Activated CD4-positive, alpha-beta T cell treated with anti-CD3 and anti-CD28 coated beads, Interleukin-2, amount 50 U/mL, for 16 hours (primary cell): ENCODE measurements around the gene CNTNAP2.

Experiments
- DNase-seq: peaks from one replicate; pipeline ENCODE4 v3.0.0-alpha.2; 2020

Gene CNTNAP2

DNA sequence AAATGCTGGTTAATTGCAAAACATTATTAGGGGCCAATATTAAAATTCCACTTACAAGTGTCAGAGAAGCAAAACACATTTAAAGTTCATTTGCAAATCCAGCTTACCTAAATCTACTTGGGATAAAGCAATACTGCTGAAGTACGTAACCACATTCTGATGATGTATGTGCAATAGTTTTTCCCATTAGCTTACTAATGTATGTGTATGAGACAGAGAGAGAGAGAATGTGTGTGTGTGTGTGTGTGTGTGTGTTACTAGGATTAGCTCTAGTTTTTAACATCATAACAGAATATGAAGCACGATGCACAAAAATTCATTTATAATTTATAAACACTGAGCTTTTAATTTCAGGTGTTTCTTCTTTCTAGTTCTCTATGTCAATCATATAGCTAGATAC is 1399.8 kb downstream of the CNTNAP2 start:
- DNase-seq = no peak

DNA sequence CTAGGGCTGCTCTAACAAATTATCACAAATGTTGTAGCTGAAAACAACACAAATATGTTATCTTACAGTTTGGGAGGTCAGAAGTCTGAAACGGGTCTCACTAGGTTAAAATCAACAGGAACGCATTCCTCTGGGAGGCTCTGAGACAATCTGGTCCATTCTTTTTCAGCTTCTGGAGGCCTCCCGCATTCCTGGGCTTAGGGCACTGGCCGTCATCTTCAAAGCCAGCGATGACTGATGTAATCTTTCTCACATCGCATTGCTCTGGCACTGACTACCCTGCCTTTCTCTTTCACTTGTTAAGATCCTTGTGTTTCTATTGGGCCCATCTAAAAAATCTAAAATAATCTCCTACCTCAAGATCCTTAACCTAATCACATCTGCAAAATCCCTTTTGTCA is 1402.5 kb downstream of the CNTNAP2 start:
- DNase-seq = no peak

DNA sequence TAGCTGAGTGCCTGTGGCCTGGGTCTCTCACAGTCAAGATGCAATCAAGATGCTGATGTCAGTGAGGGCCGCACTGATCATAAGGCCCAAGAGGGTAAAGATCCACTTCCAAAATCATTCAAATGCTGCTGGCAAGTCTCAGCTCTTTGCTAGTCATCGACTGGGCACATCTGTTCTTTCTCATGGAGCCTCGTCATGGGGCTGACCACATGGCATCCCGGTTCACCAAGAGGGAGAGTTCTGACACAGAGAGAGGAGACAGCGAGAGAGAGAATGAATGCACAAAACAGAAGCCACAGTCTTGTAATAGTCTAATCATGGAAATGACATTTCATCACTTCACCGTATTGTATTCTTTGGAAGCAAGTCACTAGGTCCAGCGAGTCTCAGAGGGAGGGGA is 1406.5 kb downstream of the CNTNAP2 start:
- no peak for DNase-seq

DNA sequence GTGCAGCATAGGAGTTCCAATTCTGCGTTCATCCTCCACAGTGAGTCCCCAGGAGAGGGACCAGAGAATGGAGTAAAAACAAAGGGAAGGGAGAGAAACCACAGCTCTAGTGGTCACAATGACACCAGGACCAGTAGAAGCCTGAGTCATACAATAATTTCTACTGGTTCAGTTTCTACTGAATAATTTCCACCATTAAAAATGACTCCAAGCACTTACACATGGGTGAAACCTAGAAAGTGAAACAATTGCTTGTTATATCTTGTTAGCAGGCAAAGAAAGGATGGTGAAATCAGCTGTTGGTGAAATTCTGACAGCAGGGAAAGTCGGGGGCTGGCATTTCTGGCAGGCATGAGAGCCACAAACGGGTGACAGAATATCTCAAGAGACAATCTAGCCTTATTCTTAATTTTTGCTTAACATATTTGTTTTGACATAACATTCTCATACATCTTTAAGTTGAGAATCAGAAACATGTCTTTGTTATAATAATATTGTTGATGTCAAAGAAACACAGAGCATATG is 1408.2 kb downstream of the CNTNAP2 start:
- no peak for DNase-seq

DNA sequence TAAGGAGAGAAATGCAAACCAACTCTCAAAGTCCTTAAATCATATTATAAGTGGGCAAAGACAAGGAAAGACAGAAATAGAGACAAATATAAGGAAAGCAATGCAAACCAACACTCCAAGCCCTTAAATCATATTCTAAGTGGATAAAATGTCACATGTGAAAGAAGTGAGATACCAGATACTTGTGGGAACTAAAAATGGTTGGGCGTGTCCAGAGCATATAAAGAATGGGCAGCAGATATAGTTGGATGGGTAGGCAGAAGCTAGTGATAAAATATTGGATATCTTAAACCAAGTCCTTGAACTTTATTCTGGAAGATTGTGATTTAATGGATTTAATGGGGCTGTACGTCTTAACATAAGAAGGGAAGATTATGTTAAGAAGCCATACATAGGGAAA is 1408.7 kb downstream of the CNTNAP2 start:
- DNase-seq = no peak

DNA sequence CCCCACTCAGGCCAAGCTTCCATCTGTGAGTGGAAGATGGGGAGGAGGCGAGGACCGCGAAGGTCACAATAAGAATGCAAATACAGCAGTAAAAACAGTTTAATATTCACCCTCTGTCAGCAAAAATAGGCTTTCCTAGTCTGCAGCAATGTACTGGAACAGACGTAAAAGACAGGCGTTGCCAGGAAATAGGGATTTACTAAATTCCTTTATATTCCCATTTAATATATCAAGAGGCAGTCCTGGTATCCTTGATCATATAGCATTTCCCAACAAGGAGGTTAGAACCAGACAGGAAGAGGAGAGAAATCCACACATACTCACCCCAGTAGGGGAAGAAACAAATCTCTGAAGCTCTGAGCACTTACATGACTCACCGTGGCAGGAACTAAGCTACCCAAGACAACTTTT is 1419.1 kb downstream of the CNTNAP2 start:
- no peak for DNase-seq

DNA sequence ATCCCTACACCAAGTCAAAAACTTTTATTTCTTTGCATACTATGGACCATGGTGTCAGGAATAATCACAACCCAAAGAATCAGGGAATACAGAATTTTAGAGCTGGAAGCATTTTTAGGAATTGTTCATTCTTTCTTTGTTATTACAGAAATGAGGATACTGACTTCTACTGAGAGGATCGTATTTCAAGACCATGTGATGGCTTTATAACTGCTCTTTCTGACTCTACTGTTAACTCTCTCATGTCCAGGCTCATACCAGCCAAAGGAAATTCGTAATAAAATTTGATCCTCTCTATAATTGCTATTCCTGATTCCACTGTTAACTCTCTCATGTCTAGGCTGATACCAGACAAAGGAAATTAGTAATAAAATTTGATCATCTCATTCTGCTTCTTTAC is 1423.1 kb downstream of the CNTNAP2 start:
- no peak for DNase-seq

DNA sequence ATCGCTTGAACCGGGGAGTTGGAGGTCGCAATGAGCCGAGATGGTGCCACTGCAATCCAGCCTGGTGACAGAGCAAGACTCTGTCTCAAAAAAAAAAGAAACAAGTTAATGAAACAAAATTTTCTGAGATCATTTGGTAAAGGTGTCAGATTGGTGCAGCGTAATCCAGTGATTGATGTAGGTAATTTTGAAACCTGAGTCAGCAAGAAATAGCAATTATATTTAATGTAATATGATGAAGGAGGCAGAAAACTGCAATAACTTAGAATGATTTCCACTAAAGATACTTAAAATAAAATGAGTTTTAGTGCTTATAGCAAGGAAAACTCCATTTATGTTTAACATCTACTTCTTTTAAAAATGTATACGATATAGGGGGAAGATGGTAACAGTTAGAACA is 1424.1 kb downstream of the CNTNAP2 start:
- DNase-seq = no peak

DNA sequence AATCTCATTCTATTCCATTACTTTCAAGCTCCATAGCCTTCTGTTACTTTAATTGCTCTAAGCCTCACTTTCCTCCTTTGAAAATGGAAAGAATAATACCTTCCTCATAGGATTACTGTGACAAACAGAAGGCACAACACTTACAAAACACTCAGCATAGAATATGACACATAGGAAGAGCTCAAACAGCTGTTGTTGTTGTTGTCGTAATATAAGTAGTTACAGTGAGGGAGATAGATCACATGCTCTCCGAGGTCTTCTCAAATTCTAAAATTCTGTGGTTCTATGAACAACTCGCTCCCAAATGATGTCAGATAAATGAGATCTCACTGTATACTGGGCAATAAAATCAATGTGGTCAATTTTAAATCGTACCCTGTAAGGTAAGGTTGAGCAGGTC is 1424.7 kb downstream of the CNTNAP2 start:
- no peak for DNase-seq

DNA sequence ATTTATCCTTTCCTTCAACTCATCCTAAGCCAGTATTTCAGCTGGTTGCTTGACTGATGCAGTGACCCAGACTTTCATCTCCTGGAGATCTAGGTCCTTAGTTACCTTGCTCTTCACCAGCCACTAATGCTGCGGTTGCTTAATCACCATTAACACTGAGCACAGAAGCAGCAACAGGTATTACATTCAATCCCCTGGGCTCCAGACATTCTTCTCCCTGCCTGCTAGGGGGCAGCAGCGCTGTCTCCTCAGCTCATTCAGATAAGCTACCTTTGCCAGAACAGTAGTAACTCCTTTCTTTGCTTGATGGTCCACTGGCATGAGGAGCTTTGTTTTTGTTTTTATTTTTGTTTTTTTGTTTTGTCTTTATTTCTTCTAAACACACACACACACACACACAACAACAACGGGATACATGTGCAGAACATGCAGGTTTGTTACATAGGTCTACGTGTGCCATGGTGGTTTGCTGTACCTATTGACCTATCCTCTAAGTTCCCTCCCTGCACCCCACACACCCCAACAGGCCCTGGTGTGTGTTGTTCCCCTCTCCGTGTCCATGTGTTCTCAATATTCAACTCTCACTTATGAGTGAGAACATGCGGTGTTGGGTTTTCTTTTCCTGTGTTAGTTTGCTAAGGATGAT is 1430.8 kb downstream of the CNTNAP2 start:
- peak; percentile 5 for DNase-seq

DNA sequence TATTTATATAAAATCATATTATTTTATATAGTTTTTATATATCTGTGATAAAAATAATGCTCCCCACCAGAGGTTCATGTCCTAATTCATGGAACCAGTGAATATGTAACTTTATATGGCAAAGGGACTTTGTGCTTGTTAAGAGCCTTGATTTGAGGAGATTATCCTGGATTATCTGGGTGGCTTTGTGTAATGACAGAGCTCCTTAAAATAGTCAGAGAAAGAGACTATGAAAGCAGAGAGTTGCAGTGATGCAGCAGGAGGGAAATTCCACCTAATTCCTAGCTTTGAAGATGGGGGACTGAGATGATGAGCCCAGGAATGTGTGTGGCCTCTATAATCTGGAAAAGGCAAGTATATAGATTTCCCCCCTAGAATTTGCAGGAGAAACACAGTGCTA is 1439.7 kb downstream of the CNTNAP2 start:
- no peak for DNase-seq

DNA sequence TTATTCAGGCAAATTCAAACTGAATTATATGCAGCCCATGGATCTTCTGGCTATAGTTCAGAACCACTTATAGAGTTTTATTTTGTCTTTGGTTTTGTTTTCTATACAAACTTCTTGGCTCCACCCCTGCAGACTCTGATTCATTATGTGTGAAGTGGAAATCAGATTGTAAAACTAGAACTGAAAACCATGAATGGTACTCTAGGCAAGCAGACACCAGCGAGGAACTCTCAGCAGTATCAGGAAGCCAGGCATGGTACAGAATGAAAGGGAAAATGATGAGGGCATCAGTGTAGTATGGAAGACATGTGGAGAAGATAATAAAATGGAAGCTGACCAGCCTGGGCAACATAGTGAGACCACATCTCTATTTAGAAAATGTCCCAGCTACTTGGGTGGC is 1447.1 kb downstream of the CNTNAP2 start:
- no peak for DNase-seq

DNA sequence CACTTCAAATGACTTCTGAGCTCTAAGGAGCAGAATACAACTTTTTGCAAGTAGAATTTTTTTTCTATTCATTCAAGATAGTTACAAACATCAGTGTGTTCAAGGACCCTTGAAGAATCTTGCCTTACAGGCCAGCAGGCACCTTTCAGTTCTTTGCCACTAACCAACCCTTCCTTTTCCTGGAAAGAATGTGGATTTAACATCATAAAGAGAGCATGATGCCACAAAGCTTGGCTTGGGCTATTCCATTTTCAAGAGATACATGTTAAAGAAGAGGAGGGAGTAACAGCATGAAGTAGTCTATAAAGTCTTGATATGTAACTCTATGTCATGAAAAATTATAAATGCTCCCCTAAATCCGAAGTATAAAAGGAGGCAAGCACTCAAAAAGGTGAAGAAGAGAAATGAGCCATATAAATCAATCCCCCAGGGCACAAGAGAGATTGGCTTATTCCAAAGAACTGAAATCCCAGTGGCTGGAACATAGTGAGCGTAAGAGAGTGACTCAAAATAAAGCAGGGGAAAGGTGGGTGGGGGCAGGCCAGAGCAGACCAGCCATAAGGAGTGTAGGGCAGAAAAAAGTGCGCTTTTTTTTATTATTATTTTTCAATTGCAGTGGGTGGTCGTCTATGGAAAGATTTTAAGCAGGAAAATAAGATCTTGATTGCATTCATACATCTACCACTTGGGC is 1448.3 kb downstream of the CNTNAP2 start:
- no peak for DNase-seq

DNA sequence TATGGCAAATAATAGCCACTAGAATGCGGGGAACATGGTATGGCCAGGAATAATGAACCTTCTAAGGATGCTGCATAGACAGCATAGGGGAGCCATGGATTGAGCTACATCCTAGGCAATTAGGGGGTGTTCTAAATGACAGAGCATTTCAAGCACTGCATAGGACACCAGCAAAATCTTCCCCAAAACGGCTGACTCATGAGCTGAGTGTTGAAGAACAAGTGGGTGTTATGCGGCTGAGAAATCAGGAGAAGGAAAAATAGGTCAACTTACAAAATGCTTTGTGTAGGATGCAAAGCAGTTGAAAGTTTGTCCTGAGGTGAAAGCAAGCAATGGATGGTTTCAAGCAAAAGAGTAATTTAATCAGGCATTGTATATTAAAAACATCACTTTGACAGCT is 1450.4 kb downstream of the CNTNAP2 start:
- no peak for DNase-seq

DNA sequence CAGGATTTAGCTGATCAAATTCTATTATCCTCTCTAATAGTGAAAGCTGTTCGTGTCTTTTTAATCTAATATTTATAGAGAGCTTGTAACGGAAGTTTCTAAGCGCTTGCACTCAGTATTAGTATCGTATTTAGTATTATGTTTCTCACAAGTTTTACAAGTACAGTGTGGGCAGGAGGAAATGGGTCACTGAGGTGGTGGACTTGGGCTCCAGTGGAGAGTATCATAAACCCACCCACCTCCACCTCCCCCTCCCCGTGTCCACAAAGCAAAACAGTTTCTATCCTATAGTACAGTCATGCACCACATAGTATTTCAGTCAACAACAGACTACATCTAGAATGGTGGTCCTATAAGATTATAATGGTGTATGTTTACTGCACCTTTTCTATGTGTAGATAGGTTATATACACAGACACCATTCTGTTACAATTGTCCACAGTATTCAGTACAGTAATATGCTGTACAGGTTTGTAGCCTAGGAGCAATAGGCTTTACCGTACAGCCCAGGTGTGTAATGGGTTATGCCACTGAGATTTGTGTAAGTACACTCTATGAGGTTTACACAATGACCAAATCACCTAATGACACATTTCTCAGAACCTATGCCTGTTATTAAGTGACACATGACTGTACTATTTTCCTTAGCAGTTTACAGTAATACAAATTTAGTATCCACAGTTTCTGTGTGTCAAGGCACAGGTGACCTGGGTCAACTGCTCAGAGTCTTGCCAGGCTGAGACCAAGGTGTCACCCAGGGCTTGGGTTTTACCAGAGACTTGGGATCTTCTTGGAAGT is 1452.7 kb downstream of the CNTNAP2 start:
- DNase-seq = no peak

DNA sequence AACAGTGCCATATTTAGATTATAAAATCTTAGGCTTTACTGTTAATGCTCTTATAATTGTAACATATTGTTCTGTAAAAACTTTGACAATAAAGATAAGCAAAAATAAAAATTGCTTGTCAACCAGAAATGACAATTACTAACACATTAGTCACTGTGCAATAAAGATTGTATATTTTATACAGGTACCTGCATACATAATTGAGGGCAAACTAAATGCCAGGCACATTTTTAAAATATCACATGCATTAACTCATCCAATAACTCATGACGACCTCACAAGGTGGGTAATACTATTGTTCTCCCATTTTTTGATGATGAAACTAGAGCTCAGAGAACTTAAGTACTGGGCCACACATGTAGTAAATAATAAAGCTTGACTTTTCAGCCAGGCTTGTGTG is 1453.8 kb downstream of the CNTNAP2 start:
- no peak for DNase-seq

DNA sequence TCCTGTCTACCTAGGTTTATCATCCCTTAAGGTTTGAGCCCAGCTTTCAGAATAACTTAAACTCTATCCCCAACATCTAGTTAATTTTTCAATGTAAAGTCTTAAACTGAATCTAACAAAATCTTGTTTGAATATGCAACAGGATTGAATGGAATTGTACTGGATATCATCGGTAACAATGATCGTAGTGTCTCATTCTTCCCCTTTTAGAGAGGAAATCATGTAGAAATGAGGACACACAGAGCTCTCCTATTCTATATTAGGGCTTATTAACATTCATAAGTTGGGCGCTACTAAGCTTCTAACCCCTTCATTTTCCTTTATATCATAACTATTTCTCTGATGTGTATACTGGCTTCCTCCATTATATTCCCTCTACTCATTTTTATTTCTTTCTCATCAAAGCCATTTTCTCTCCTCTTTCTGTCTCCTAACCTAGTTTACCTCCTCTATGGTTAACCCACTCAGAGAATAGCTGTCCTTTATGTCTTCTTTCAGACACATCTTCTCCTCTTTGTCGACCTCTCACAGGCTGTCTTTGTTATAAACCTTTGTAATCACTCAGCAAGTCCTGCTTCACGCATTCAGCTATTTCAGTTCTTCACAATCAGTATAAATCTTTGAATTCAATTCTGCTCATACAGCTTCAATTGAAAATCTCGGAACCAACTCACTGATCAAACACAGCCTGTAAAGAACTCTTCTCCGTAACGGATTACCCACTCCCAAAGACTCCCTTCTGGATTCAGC is 1455.0 kb downstream of the CNTNAP2 start:
- no peak for DNase-seq

DNA sequence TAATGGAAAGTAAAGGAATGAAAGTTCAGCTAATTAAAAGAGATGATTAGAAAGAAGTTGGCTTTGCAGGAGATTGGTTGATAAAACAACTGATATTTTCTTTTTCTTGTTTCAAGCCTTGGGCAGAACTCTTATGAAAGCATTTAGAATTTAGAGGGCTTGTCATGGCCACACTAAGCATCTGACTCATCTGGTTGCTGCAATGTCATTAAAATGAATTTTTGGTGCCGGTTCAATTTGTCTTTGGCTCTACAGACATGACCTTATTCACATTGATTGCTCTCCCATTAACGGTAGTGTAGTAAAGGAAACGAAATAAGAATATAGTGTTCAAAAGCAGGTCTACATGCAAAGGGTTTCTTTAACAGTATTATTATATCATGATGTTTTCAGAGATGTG is 1461.6 kb downstream of the CNTNAP2 start:
- no peak for DNase-seq

DNA sequence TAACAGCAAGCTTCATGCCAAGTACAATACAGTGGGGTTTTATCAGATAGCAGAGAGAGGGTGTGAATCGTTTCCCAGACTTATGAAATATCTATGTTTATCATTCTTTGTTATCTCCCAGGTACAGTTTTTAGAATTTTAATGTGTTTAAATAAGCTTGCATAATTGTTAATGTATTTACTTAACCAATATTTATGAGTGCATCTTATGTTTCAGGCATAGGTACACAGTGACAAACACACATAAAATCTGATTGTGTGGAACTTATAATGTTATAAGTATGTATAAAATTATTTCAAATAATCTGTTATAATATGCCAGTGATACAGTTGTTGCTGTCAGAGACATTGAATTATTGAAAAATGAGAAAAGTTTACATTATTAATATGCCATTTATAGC is 1462.5 kb downstream of the CNTNAP2 start:
- no peak for DNase-seq

DNA sequence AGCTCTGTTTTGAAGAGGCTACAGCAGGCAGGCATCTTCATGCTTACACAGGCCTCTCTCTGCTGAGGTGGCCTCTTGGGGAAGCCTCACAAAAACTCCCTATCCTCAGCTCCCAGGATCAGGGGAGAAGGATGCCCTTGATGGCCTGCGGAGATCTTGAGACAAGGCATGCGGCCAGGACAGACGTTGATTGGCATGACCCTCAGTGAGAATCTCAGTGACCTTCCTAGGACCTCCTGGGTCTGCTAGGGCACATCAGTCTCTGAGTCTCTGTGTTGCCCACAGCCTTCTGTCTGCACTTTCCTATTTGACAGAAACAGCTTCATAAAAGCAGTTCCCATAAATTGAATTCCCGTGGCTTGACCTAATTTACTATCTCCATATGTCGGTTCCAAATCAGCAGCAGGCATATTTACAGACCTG is 1468.2 kb downstream of the CNTNAP2 start:
- DNase-seq = no peak

DNA sequence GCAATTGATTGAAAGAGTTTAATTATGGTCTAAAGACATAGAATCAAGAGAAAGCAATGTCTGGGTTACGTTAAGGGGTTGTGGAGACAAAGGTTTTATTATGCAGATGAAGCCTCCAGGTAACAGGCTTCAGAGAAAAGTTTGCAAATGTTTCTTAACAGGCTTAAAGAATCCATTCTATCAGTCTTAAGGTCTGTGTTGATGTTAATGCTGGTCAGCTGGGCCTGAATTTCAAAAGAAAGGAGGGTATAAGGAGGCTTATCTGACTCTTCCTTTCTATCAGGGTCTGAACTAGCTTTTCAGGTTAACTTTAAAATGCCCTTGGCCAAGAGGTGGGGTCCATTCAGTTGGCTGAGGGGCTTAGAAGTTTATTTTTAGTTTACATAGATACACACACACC is 1469.5 kb downstream of the CNTNAP2 start:
- no peak for DNase-seq

DNA sequence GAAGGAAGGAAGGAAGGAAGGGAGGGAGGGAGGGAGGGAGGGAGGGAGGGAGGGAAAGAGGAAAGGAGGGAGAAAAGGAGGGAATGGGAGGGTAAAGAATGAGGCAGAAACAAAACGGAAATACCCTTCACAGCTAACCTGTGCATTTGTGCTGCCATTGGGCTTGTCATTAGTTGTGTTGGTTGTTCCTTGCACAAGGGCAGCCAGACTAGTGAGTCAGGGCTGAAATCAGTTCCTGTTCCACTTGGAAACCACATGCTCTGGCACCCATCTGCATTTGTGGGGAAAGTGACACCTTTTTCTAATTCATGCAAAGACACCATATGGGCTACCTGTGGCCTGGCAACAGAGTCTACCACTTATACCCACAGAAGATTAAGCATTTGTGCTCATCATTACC is 1469.9 kb downstream of the CNTNAP2 start:
- DNase-seq = no peak
